Testis (tissue), 2 donors: ENCODE measurements around the gene OR2T5.
"Not testable (repeated sequence)": the region's sequence is repeated elsewhere in the genome, so short reads cannot be mapped to it uniquely, and the experiment has no call there.

Experiments used
- CTCF ChIP-seq, 3 experiments: fragments of 450-650 bp in 2 of 3; fragments of 200-600 bp in 1 of 3; sonication (generic) in 1 of 3; IDR thresholded peaks; one replicate each; pipeline ENCODE4 v1.5.1; 2016 to 2019; ENCODE audit warnings: antibody characterized with exemption in 3 of 3, mild to moderate bottlenecking in 2 of 3, moderate library complexity in 1 of 3
- POLR2A ChIP-seq: fragments of 450-650 bp; IDR thresholded peaks from one replicate; pipeline ENCODE4 v1.6.1; 2017; ENCODE audit warnings: antibody characterized with exemption, mild to moderate bottlenecking, moderate library complexity

GRCh38 chr1:248450466-248451145 is 37.8 kb upstream of the OR2T5 start:
- TF ChIP-seq CTCF (IDR thresholded peaks at IDR 0.05); POLR2A: not testable (repeated sequence)
